GM21723 (cell line): ENCODE measurements around the gene ATG14.
"Not testable (repeated sequence)": the region's sequence is repeated elsewhere in the genome, so short reads cannot be mapped to it uniquely, and the experiment has no call there.

ENCODE experiments used
- ATAC-seq: cut with Tn5 transposase; IDR thresholded peaks from one replicate; pipeline ENCODE4 v1.9.1; 2021; ENCODE audit warnings: mild to moderate bottlenecking, moderate library complexity; ENCODE audit not compliant: unreplicated experiment

The ATG14 gene

GRCh38 chr14:55387121-55387520, 24.5 kb downstream of the ATG14 start:
- ATAC-seq, result no peak

GRCh38 chr14:55386037-55386808, 25.4 kb downstream of the ATG14 start:
- ATAC-seq, result no peak

- no peak for ATAC-seq
Measured at GRCh38 chr14:55384536-55384935, 27.1 kb downstream of the ATG14 start.

- ATAC-seq, result no peak
Measured at GRCh38 chr14:55383541-55384140, 28.0 kb downstream of the ATG14 start.

- ATAC-seq, result not testable (repeated sequence)
Measured at GRCh38 chr14:55383056-55383466, 28.6 kb downstream of the ATG14 start.

- no peak for ATAC-seq
Measured at GRCh38 chr14:55382483-55382882, 29.1 kb downstream of the ATG14 start.

- ATAC-seq, result no peak
Measured at GRCh38 chr14:55381561-55381960, 30.1 kb downstream of the ATG14 start.

- ATAC-seq, result no peak
Measured at GRCh38 chr14:55381040-55381439, 30.6 kb downstream of the ATG14 start.

- no peak for ATAC-seq
Measured at GRCh38 chr14:55377236-55377635, 34.4 kb downstream of the ATG14 start.

GRCh38 chr14:55374771-55375170, 36.9 kb downstream of the ATG14 start:
- ATAC-seq, result no peak

GRCh38 chr14:55373784-55374705, 37.6 kb downstream of the ATG14 start:
- ATAC-seq, result no peak

- no peak for ATAC-seq
Measured at GRCh38 chr14:55372825-55373224, 38.8 kb downstream of the ATG14 start.

GRCh38 chr14:55372423-55372822, 39.2 kb downstream of the ATG14 start:
- ATAC-seq, result no peak

- no peak for ATAC-seq
Measured at GRCh38 chr14:55370883-55371455, 40.7 kb downstream of the ATG14 start.

- no peak for ATAC-seq
Measured at GRCh38 chr14:55366271-55366670, 45.4 kb downstream of the ATG14 start.

- no peak for ATAC-seq
Measured at GRCh38 chr14:55361190-55361589, 50.4 kb downstream of the ATG14 start.

- ATAC-seq, result no peak
Measured at GRCh38 chr14:55359307-55359706, 52.3 kb downstream of the ATG14 start.

- ATAC-seq, result no peak
Measured at GRCh38 chr14:55356913-55357312, 54.7 kb downstream of the ATG14 start.

- ATAC-seq, result no peak
Measured at GRCh38 chr14:55355922-55356321, 55.7 kb downstream of the ATG14 start.

GRCh38 chr14:55354500-55354899, 57.1 kb downstream of the ATG14 start:
- peak; percentile 74 for ATAC-seq
